B cell (primary cell): ENCODE measurements around the gene ZDHHC12. TPM values are rescaled to one million over a fixed set of nuclear protein-coding genes. Genes with fewer than 3 reads are reported as not detected.
"Not testable (repeated sequence)": the region's sequence is repeated elsewhere in the genome, so short reads cannot be mapped to it uniquely, and the experiment has no call there.

Experiments
- ATAC-seq: fragments of 200-7000 bp; cut with Tn5 transposase; one replicate; pipeline ENCODE4 v1.10.0; 2021; ENCODE audit warnings: low read depth, mild to moderate bottlenecking, moderate number of reproducible peaks, moderate library complexity
- CTCF ChIA-PET: fragments of 350-600 bp; sonication (Branson Sonifier 250); formaldehyde crosslinking; loops from one replicate; lab custom pipeline; 2021; ENCODE audit warnings: antibody characterized with exemption, inconsistent platforms; lab: Charles Lee
- POLR2A ChIA-PET: fragments of 350-600 bp; sonication (Branson Sonifier 250); formaldehyde crosslinking; loops from one replicate; lab custom pipeline; 2021; ENCODE audit warnings: antibody characterized with exemption; lab: Charles Lee
- DNase-seq: peaks from one replicate; pipeline ENCODE4 v3.0.0; 2013
- H2AFZ ChIP-seq: 2 replicates; pipeline ENCODE4 v1.6.1; 2012; ENCODE audit warnings: mild to moderate bottlenecking, low read depth, low read length; ENCODE audit not compliant: insufficient read depth, poor library complexity, severe bottlenecking
- H3K27ac ChIP-seq, 2 donors: 1 replicate in 1 of 2; 2 replicates in 1 of 2; pipeline ENCODE4 v1.5.1; 2012 to 2013; ENCODE audit warnings: low read length in 2 of 2, mild to moderate bottlenecking in 2 of 2, moderate library complexity in 1 of 2
- H3K27me3 ChIP-seq, 4 experiments: fragments of 200-600 bp in 1 of 4; sonication (generic) in 1 of 4; replicated peaks in 1 of 4; 1 replicate in 2 of 4; 2 replicates in 2 of 4; pipeline versions ENCODE4 v1.6.1 to v1.7.0; 2013 to 2016; ENCODE audit warnings: low read length in 3 of 4, mild to moderate bottlenecking in 2 of 4, mixed read lengths in 1 of 4, moderate library complexity in 1 of 4; ENCODE audit not compliant: insufficient read depth in 4 of 4, control insufficient read depth in 3 of 4; ENCODE audit errors: control extremely low read depth in 1 of 4
- H3K36me3 ChIP-seq, 2 experiments: replicated peaks in 1 of 2; 1 replicate in 1 of 2; 2 replicates in 1 of 2; pipeline versions ENCODE4 v1.6.1 to v1.7.1; 2013; ENCODE audit warnings: low read length in 1 of 2; ENCODE audit not compliant: insufficient read depth in 2 of 2, control insufficient read depth in 1 of 2; ENCODE audit errors: control extremely low read depth in 1 of 2, extremely low read depth in 1 of 2
- H3K4me1 ChIP-seq, 2 donors: fragments of 200-600 bp in 1 of 2; sonication (generic) in 1 of 2; 1 replicate in 1 of 2; 2 replicates in 1 of 2; pipeline versions ENCODE4 v1.5.1 to v1.6.1; 2013 to 2017; ENCODE audit warnings: low read length in 2 of 2; ENCODE audit not compliant: control insufficient read depth in 2 of 2, insufficient read depth in 2 of 2
- H3K4me2 ChIP-seq: replicated peaks from 2 replicates; pipeline ENCODE3; 2012; ENCODE audit warnings: mild to moderate bottlenecking, low read depth, low read length; ENCODE audit not compliant: poor library complexity, severe bottlenecking
- H3K4me3 ChIP-seq, 5 experiments: fragments of 200-600 bp in 1 of 5; sonication (generic) in 1 of 5; 1 replicate in 3 of 5; 2 replicates in 2 of 5; pipeline versions ENCODE4 v1.5.1 to v1.7.0; 2011 to 2016; ENCODE audit warnings: low read length in 4 of 5, mild to moderate bottlenecking in 4 of 5, low read depth in 2 of 5, control low read depth in 1 of 5, moderate library complexity in 1 of 5; ENCODE audit not compliant: insufficient read depth in 1 of 5; ENCODE audit errors: control extremely low read depth in 1 of 5, extremely low read depth in 1 of 5
- H3K79me2 ChIP-seq: fragments of 200-600 bp; sonication (generic); one replicate; pipeline ENCODE4 v1.6.0; 2016; ENCODE audit warnings: low read length; ENCODE audit not compliant: control insufficient read depth, insufficient read depth
- H3K9ac ChIP-seq: fragments of 200-600 bp; sonication (generic); 2 replicates; pipeline ENCODE4 v1.6.1; 2017; ENCODE audit warnings: mild to moderate bottlenecking, low read length, moderate library complexity
- H3K9me3 ChIP-seq, 3 donors: one replicate each; pipeline versions ENCODE4 v1.6.1 to v1.7.1; 2013; ENCODE audit warnings: low read length in 2 of 3; ENCODE audit not compliant: control insufficient read depth in 2 of 3, insufficient read depth in 1 of 3; ENCODE audit errors: control extremely low read depth in 1 of 3
- H4K20me1 ChIP-seq: 2 replicates; pipeline ENCODE4 v1.6.0; 2012; ENCODE audit warnings: mild to moderate bottlenecking, low read length; ENCODE audit not compliant: insufficient read depth, control insufficient read depth, poor library complexity, severe bottlenecking
- H3K27ac Mint-ChIP-seq: one replicate; pipeline ENCODE4 v1.8.0; 2021; ENCODE audit warnings: mixed read lengths
- H3K27me3 Mint-ChIP-seq: one replicate; pipeline ENCODE4 v1.8.0; 2021; ENCODE audit warnings: mixed read lengths
- H3K4me1 Mint-ChIP-seq: one replicate; pipeline ENCODE4 v1.8.0; 2021; ENCODE audit warnings: mixed read lengths
- H3K4me3 Mint-ChIP-seq: one replicate; pipeline ENCODE4 v1.8.0; 2021; ENCODE audit warnings: mixed read lengths
- H3K9me3 Mint-ChIP-seq: one replicate; pipeline ENCODE4 v1.8.0; 2022; ENCODE audit warnings: mixed read lengths; ENCODE audit not compliant: insufficient read depth
- EZH2 ChIP-seq: IDR thresholded peaks from 2 replicates; pipeline ENCODE4 v1.6.1; 2012; ENCODE audit warnings: borderline replicate concordance, low read depth, mild to moderate bottlenecking, moderate library complexity, low read length; ENCODE audit not compliant: insufficient read depth, poor library complexity, severe bottlenecking
- WGBS: methylation state at CpG from one replicate; pipeline ENCODE4 v1.1.5; 2013; ENCODE audit warnings: missing lambda C conversion rate; ENCODE audit not compliant: insufficient coverage; 5-methylcytosine and 5-hydroxymethylcytosine counted together
- intact Hi-C: fragments of 100-400 bp; cut with micrococcal nuclease; formaldehyde crosslinking; loops from one replicate; pipeline ENCODE4 v1.10.0; 2022
- polyA plus RNA-seq: library from polyadenylated mRNA; depleted of rRNA; stranded (reverse); fragments of >200 nt; gene quantifications from 2 replicates; pipeline ENCODE4 v1.2.3, GENCODE V29; 2012
- total RNA-seq, 2 donors: library from RNA; stranded (reverse); fragments of 120-200 nt in 1 of 2; gene quantifications; 1 replicate in 1 of 2; 2 replicates in 1 of 2; pipeline versions ENCODE4 v1.2.3 to v1.2.4, GENCODE V29; 2013 to 2022
- TF ChIP-seq, protein P1 (sequence below): fragments of 200-600 bp; IDR thresholded peaks from one replicate; pipeline ENCODE4 v1.8.0; 2022; ENCODE audit warnings: antibody characterized with exemption, mild to moderate bottlenecking

Gene ZDHHC12
- total and polyA plus RNA-seq, 2 donors (not counting 1 experiment from before 2014, with no cell fraction given): 28.5 to 47.0 TPM

DNA sequence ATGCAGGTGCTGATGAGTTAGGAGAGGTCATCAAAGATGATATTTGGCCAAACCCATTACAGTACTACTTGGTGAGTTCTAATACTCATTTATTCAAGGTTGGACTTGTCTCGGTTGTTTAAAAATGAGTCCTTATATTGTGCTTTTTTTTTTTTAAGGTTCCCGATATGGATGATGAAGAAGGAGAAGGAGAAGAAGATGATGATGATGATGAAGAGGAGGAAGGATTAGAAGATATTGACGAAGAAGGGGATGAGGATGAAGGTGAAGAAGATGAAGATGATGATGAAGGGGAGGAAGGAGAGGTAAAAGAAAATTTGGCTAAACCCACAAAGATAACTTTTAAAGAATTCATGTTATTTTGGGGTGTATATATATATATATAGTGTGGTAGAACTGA lies 30.2 kb downstream of the ZDHHC12 start:
- H3K27me3 Mint-ChIP-seq, H3K9me3 ChIP-seq, H2AFZ ChIP-seq, H3K27ac ChIP-seq, DNase-seq, H3K9me3 Mint-ChIP-seq, H3K9ac ChIP-seq, H3K4me3 Mint-ChIP-seq, intact Hi-C loops, H3K4me3 ChIP-seq, ATAC-seq, H3K27me3 ChIP-seq, H3K4me2 ChIP-seq: not testable (repeated sequence)
- Mint-ChIP-seq H3K27ac (peak overlapping the region; percentile 17), H3K4me1 (peaks cover 22% of the 10 kb centered on the region)
- no CpG with 5 or more reads among the region's 3 CpGs for WGBS
- Histone ChIP-seq H3K36me3 (peaks cover 15 to 51% of the 10 kb centered on the region in 2 experiments), H3K4me1 (peaks cover 13% of the 10 kb centered on the region in 2 donors), H4K20me1 (peaks cover 32% of the 10 kb centered on the region), H3K79me2 (peaks cover 36% of the 10 kb centered on the region)
- ChIA-PET POLR2A (interaction anchor here (1.0 kb wide), 1 partner anchor 10 kb away, joined by 3 read pairs; no protein-coding TSS in a partner anchor), CTCF (interaction anchor here (1.2 to 1.6 kb wide), 2 partner anchors 8 to 130 kb away, joined by 4 to 6 read pairs; partner anchors contain the start of gene PKN3)

DNA sequence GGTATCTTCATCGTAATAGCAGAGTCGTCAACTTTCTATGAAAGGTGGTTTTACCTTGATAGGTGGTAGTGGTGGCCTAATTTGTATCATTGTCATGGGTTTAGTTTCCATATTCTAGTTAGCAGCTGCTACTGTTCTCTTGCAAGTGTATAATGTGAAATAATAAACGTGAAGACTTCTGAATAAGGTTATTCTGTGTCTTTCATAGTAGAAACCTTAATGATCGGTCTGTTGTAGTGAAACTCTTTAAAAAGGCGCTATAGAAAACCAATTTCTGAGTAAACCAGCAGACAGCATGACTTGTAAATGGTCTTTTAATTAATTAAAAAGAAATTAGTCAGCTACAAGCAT lies 33.3 kb downstream of the ZDHHC12 start:
- peak overlapping the region; percentile 37 for H2AFZ ChIP-seq
- peak overlapping the region; percentile 77 for H3K9ac ChIP-seq
- peaks cover 32% of the 10 kb centered on the region for H4K20me1 ChIP-seq
- peak overlapping the region; percentile 15 to 75 for H3K27ac ChIP-seq
- H3K4me2 ChIP-seq: peak overlapping the region; percentile 85
- DNase-seq (no peak), ATAC-seq (no peak)
- H3K79me2 ChIP-seq: peaks cover 64% of the 10 kb centered on the region
- intact Hi-C loops: no loop called here
- H3K4me3 ChIP-seq: peak overlapping the region; percentile 54 to 84 (median 77)
- peaks cover 43% of the 10 kb centered on the region for H3K4me1 Mint-ChIP-seq
- CTCF ChIA-PET: interaction anchor here (1.0 to 4.3 kb wide), 5 partner anchors 8 to 238 kb away, joined by 3 to 13 read pairs (median 4); partner anchors contain the start of genes PKN3 and ZDHHC12
- TF ChIP-seq EZH2: no peak
- TF ChIP-seq, protein P1, sequence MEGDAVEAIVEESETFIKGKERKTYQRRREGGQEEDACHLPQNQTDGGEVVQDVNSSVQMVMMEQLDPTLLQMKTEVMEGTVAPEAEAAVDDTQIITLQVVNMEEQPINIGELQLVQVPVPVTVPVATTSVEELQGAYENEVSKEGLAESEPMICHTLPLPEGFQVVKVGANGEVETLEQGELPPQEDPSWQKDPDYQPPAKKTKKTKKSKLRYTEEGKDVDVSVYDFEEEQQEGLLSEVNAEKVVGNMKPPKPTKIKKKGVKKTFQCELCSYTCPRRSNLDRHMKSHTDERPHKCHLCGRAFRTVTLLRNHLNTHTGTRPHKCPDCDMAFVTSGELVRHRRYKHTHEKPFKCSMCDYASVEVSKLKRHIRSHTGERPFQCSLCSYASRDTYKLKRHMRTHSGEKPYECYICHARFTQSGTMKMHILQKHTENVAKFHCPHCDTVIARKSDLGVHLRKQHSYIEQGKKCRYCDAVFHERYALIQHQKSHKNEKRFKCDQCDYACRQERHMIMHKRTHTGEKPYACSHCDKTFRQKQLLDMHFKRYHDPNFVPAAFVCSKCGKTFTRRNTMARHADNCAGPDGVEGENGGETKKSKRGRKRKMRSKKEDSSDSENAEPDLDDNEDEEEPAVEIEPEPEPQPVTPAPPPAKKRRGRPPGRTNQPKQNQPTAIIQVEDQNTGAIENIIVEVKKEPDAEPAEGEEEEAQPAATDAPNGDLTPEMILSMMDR: no peak
- H3K9me3 ChIP-seq: no peaks in the 10 kb centered on the region
- H3K27ac Mint-ChIP-seq: peak overlapping the region; percentile 96
- WGBS: 0% methylated on average over 3 of the region's 5 CpGs
- H3K4me1 ChIP-seq: peaks cover 35 to 44% of the 10 kb centered on the region in 2 donors
- H3K9me3 Mint-ChIP-seq: no peaks in the 10 kb centered on the region
- H3K36me3 ChIP-seq: peaks cover 14 to 41% of the 10 kb centered on the region in 2 experiments
- no peaks in the 10 kb centered on the region for H3K27me3 Mint-ChIP-seq
- H3K4me3 Mint-ChIP-seq: peak overlapping the region; percentile 98
- H3K27me3 ChIP-seq: no peaks in the 10 kb centered on the region
- POLR2A ChIA-PET: interaction anchor here (1.1 to 1.3 kb wide), 3 partner anchors 8 to 33 kb away, joined by 3 to 6 read pairs (median 5); partner anchors contain the start of gene ZDHHC12
